Loucy (cell line): ENCODE measurements around the gene LUC7L3.

Source experiments
- CTCF ChIP-seq: fragments of 200-600 bp; sonication (generic); conservative IDR thresholded peaks from 2 replicates; pipeline ENCODE4 v1.5.1; 2014; ENCODE audit warnings: mild to moderate bottlenecking, antibody characterized with exemption, low read length
- EZH2phosphoT487 ChIP-seq: fragments of 200-600 bp; IDR thresholded peaks from 2 replicates; pipeline ENCODE4 v1.6.1; 2018; ENCODE audit warnings: antibody characterized with exemption, mild to moderate bottlenecking, moderate library complexity, borderline replicate concordance

GRCh38 chr17:50697663-50698272 lies 21.6 kb upstream of the LUC7L3 start:
- TF ChIP-seq CTCF (peak; percentile 31; the same call in 1 of the 2 replicates), EZH2phosphoT487 (no peak)
